ENCODE measurements around the gene INHBB. TPM values are rescaled to one million over a fixed set of nuclear protein-coding genes. Genes with fewer than 3 reads are reported as not detected.

The INHBB gene
- total RNA-seq, 2 experiments from 2014 or later = not detected

DNA sequence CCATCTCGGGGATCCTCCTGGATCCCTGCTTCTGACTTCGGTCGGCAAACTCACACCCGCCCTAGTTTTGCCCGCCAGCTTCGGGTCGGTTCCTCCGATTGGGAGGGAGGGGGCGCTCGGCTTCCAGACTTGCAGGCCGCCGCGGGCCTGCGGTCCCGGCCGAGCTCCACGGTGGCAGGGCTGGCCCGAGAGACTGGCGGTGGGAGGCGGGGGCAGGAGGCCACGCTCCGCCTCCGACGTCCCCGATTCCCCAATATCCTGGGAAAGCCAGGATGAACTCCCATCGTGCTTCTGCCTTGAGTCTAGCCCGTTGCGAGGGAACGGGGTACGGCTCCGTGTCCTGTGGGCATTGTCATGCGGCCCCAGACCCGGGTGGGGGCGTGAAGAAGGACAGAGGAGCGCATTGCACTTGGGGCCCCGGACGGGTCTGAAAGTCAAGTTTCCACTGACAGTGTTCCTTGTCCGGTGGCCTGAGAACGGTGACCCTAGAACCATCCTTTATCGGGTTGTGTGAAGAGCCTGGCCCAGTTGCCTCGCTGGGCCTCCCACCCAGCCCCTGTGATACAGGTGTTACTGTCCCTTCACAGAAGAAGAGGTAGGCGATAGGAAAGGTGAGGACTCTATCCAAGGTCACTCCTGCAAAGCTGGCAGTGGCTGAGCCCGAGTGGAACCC lies 2.4 kb upstream of the INHBB start:
- H3K9me3 Mint-ChIP-seq = no peaks in the 10 kb centered on the region
- no peak overlapping the region for H3K27ac Mint-ChIP-seq
- no peaks in the 10 kb centered on the region for H3K36me3 Mint-ChIP-seq
- peak overlapping the region; percentile 7 for H3K4me3 Mint-ChIP-seq
- peak; percentile 68 for DNase-seq
- peaks cover 19% of the 10 kb centered on the region for H3K4me1 Mint-ChIP-seq
- peaks cover 62% of the 10 kb centered on the region for H3K27me3 Mint-ChIP-seq

- H3K27ac Mint-ChIP-seq = no peak overlapping the region
- DNase-seq = peak; percentile 25
- H3K4me1 Mint-ChIP-seq = peaks cover 19% of the 10 kb centered on the region
- peaks cover 66% of the 10 kb centered on the region for H3K27me3 Mint-ChIP-seq
- no peak overlapping the region for H3K4me3 Mint-ChIP-seq
- H3K36me3 Mint-ChIP-seq = no peaks in the 10 kb centered on the region
- no peaks in the 10 kb centered on the region for H3K9me3 Mint-ChIP-seq
Measured at GRCh38 chr2:120344214-120344975, 1.5 kb upstream of the INHBB start.

GRCh38 chr2:120344976-120345581 lies 857 bp upstream of the INHBB start:
- Mint-ChIP-seq H3K27ac (no peak overlapping the region), H3K4me3 (no peak overlapping the region), H3K36me3 (no peaks in the 10 kb centered on the region), H3K27me3 (peaks cover 70% of the 10 kb centered on the region), H3K4me1 (peaks cover 19% of the 10 kb centered on the region), H3K9me3 (no peaks in the 10 kb centered on the region)
- DNase-seq = peak; percentile 43

DNA sequence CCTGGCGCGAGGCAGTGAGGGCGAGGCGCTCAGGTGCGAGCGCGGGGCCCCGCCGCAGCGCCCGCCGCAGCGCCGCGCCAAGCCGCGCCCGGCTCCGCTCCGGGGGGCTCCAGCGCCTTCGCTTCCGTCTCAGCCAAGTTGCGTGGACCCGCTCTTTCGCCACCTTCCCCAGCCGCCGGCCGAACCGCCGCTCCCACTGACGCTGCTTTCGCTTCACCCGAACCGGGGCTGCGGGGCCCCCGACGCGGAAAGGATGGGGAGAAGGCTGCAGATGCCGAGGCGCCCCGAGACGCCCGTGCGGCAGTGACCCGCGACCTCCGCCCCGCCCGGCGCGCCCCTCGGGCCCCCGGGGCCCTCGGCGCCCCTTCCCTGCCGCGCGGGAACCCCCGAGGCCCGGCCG lies 328 bp upstream of the INHBB start:
- Mint-ChIP-seq H3K9me3 (no peaks in the 10 kb centered on the region), H3K4me3 (no peak overlapping the region), H3K27me3 (peaks cover 70% of the 10 kb centered on the region), H3K27ac (no peak overlapping the region), H3K4me1 (peaks cover 19% of the 10 kb centered on the region), H3K36me3 (no peaks in the 10 kb centered on the region)
- peak; percentile 13 for DNase-seq

DNA sequence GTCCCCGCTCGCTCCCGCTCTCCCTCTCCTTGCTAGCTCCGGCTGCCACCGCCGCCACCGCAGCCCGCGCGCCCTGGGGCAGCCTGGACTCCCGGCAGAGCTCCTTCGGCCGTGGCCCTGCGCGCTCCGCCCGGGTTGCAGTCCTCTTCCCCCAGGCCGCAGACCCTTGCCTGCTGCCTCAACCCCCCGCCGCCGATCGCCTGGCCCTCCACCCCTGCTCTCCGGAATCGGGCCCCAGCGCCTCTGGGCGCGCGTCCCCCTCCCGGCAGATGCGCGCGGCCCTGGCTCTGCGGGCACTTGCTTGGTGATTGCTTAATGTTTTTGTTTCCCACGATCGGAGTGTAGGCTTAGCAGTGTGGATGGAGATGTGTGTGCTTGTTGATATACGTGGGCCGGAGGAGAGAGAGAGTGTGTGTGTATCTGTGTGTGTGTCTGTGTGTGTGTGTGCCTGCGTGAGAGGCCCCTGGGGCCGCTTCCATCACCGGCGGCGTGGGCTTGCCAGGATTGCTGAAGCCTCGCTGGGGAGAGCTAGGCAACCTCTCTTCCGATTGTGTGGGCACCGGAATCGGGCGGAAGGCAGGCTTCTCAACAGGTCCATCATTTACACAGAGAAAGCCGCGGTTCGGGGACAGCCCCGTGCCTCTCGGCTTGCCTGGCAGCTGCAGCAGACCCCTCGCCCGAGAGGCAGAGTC lies 877 bp downstream of the INHBB start:
- peak; percentile 22 for DNase-seq
- Mint-ChIP-seq H3K27ac (no peak overlapping the region), H3K9me3 (no peaks in the 10 kb centered on the region), H3K4me3 (peak overlapping the region; percentile 42), H3K27me3 (peaks cover 67% of the 10 kb centered on the region), H3K36me3 (no peaks in the 10 kb centered on the region), H3K4me1 (peaks cover 19% of the 10 kb centered on the region)

DNA sequence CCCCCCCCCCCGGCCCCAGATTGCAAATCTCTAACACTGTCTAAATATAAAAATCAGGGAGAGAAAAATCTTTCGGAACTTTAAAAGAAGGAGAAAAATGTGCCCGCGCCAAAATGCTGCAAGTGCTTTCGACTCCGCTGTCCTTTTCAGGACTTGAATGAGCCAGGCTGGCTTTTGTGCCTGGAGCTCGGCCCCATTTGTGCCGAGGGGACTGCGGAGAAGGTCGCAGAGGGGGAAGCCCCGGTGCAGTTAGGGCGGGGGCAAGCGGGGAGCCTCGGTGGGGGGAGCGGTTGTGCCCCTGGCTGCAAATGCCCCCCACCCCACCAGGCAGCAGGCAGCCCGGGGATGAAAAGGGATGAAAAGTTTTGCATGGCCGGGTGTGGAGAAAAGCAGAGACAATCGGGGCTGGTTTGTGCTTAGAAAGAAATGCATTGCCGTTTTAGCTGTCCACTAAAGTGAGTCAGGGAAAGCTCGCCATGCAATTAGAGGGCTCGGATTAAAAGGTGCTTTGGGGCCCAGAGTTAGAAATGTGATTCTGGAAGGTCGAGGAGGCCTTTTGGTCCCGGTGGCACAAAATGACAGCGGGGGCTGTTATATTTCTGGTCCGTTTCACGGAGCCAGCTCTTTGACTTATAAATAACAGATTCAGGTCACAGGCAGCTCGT lies 1.6 kb downstream of the INHBB start:
- H3K27me3 Mint-ChIP-seq = peaks cover 60% of the 10 kb centered on the region
- no peaks in the 10 kb centered on the region for H3K36me3 Mint-ChIP-seq
- no peaks in the 10 kb centered on the region for H3K9me3 Mint-ChIP-seq
- DNase-seq = no peak
- no peak overlapping the region for H3K4me3 Mint-ChIP-seq
- H3K27ac Mint-ChIP-seq = no peak overlapping the region
- peaks cover 16% of the 10 kb centered on the region for H3K4me1 Mint-ChIP-seq

DNA sequence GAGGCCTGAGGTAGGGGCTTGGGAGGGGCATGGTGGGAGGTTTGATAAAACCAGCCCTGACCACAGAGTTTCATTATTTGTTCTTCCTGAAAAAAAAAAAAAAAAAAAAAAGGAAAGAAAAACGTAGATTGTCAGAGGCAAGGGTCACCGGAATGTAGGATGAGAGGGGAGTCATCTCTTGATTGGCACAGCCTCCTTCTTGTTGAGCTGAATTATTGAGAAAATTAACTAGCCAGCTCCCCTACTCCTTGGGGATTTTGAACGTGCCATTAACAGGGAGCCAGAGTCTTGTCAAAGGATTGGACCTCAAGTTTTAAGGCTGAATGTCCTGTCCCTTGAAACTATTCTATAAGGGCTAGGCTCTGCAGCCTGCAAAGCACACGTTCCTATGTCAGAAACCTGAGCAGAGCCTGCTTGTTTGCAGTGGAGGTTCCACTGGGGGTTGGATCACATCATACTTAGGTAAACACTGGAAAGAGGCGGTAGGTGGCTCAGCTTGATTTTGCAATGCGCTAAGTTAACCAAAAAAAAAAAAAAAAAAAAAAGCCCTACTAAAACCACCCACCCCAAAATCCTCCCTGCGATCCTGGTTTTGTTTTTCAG lies 2.3 kb downstream of the INHBB start:
- Mint-ChIP-seq H3K27me3 (peaks cover 53% of the 10 kb centered on the region), H3K36me3 (no peaks in the 10 kb centered on the region), H3K27ac (no peak overlapping the region), H3K4me3 (no peak overlapping the region), H3K4me1 (peaks cover 12% of the 10 kb centered on the region), H3K9me3 (no peaks in the 10 kb centered on the region)
- DNase-seq = no peak

- H3K9me3 Mint-ChIP-seq = no peaks in the 10 kb centered on the region
- no peak overlapping the region for H3K27ac Mint-ChIP-seq
- H3K27me3 Mint-ChIP-seq = peaks cover 47% of the 10 kb centered on the region
- H3K36me3 Mint-ChIP-seq = no peaks in the 10 kb centered on the region
- H3K4me1 Mint-ChIP-seq = peaks cover 8% of the 10 kb centered on the region
- no peak overlapping the region for H3K4me3 Mint-ChIP-seq
- DNase-seq = no peak
Measured at GRCh38 chr2:120348737-120349439, 3.0 kb downstream of the INHBB start.

GRCh38 chr2:120349440-120349921 lies 3.5 kb downstream of the INHBB start:
- Mint-ChIP-seq H3K27me3 (peaks cover 46% of the 10 kb centered on the region), H3K4me1 (peaks cover 8% of the 10 kb centered on the region), H3K9me3 (no peaks in the 10 kb centered on the region), H3K27ac (no peak overlapping the region), H3K4me3 (no peak overlapping the region), H3K36me3 (no peaks in the 10 kb centered on the region)
- DNase-seq = no peak

DNA sequence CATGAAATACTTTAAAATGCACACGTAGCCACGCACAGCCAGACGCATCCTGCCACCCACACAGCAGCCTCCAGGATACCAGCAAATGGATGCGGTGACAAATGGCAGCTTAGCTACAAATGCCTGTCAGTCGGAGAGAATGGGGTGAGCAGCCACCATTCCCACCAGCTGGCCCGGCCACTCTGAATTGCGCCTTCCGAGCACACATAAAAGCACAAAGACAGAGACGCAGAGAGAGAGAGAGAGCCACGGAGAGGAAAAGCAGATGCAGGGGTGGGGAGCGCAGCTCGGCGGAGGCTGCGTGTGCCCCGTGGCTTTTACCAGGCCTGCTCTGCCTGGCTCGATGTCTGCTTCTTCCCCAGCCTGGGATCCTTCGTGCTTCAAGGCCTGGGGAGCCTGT lies 4.1 kb downstream of the INHBB start:
- H3K9me3 Mint-ChIP-seq = no peaks in the 10 kb centered on the region
- H3K27ac Mint-ChIP-seq = no peak overlapping the region
- peaks cover 46% of the 10 kb centered on the region for H3K27me3 Mint-ChIP-seq
- peaks cover 8% of the 10 kb centered on the region for H3K4me1 Mint-ChIP-seq
- no peaks in the 10 kb centered on the region for H3K36me3 Mint-ChIP-seq
- H3K4me3 Mint-ChIP-seq = no peak overlapping the region
- DNase-seq = no peak

DNA sequence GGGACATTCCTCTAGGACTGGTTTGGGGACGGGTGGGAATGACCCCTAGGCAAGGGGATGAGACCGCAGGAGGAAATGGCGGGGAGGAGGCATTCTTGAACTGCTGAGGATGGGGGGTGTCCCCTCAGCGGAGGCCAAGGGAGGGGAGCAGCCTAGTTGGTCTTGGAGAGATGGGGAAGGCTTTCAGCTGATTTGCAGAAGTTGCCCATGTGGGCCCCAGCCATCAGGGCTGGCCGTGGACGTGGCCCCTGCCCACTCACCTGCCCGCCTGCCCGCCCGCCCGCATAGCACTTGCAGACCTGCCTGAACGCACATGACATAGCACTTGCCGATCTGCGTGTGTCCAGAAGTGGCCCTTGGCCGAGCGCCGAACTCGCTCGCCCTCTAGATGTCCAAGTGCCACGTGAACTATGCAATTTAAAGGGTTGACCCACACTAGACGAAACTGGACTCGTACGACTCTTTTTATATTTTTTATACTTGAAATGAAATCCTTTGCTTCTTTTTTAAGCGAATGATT lies 4.9 kb downstream of the INHBB start:
- Mint-ChIP-seq H3K4me1 (peaks cover 8% of the 10 kb centered on the region), H3K27me3 (peaks cover 46% of the 10 kb centered on the region), H3K9me3 (no peaks in the 10 kb centered on the region), H3K27ac (no peak overlapping the region), H3K4me3 (no peak overlapping the region), H3K36me3 (no peaks in the 10 kb centered on the region)
- no peak for DNase-seq

DNA sequence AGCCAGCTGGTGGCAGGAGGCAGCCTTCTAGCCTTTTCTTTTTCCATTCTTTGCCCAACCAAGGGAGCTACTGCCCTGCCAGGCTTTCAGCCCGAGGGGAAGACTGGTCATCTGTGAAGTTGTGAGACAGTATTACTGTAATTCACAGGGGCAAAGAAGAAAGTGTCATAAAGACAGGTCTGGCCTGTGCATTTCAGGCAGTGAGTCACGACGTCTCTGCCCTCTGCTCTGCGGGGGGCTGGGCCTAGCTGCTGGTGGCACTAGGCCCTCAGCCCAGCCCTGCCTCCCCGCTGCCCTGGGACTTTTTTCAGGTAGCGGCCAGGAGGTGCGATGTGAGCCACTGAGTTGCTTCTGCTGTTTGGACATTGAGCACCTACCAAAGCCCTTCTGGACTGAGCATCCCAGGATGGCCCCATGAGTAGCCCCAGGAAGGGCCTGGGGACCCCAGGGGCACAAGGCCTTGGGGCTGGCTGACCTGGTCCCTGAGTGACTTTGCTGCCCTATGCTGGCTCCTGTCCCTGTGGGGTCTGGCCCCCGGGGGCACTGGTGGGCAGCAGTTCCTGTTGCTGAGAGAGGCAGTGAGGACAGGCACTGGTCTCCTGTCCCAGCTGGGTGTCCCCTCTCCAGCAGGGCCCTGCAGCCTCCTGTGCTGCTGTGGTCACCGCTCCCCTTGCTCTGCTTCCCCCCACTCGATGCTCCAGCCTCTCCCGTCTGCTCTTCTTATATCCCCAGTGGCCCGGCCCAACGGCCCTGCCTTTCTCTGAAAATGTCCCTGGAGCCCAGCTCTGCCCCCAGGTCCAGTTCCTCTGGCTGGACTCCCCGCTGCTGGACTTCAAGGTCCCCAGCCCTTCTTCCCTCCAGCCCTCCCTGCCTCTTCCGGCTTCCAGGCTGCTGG lies 7.0 kb downstream of the INHBB start:
- H3K4me3 Mint-ChIP-seq = no peak overlapping the region
- H3K27me3 Mint-ChIP-seq = peaks cover 34% of the 10 kb centered on the region
- no peaks in the 10 kb centered on the region for H3K9me3 Mint-ChIP-seq
- no peak overlapping the region for H3K27ac Mint-ChIP-seq
- no peaks in the 10 kb centered on the region for H3K36me3 Mint-ChIP-seq
- DNase-seq = no peak
- peaks cover under 1% of the 10 kb centered on the region for H3K4me1 Mint-ChIP-seq

DNA sequence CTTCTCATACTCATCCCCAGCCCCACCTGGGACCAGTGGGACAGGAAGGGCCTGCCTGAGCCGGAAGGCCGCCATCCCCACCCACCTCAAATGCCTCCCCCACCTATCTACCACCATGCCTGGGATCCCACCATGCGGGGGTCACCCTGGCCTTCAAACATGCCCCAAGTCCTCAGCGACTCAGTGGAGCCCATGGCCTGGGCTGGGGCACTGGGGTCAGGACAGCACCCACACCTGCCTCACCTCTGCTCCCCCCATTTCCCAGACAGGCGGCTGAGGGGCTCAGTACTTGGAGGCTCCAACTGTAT lies 7.6 kb downstream of the INHBB start:
- Mint-ChIP-seq H3K4me3 (no peak overlapping the region), H3K9me3 (no peaks in the 10 kb centered on the region), H3K27ac (no peak overlapping the region), H3K4me1 (no peaks in the 10 kb centered on the region), H3K27me3 (peaks cover 30% of the 10 kb centered on the region), H3K36me3 (no peaks in the 10 kb centered on the region)
- DNase-seq = no peak
